ENCODE results near the gene ARHGAP10. TPM values are rescaled to one million over a fixed set of nuclear protein-coding genes. Genes with fewer than 3 reads are reported as not detected.

Gene ARHGAP10
- total and polyA plus RNA-seq, 2 donors (not counting 1 experiment from before 2014, with no cell fraction given), result 0.10 to 0.34 TPM

DNA sequence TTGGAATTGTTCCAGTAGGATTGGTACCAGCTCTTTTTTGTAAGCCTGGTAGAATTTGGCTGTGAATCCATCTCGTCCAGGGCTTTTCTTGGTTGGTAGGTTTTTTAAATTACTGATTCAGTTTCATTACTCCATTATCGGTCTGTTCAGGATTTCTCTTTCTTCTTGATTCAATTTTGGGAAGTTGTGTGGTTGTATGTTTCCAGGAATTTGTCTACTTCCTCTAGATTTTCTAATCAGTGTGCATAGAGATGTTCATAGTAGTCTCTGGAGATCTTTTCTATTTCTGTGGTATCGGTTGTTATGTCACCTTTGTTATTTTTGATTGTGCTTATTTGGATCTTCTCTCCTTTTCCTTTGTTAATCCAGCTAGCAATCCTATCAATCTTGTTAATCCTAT lies 248.7 kb downstream of the ARHGAP10 start:
- TF ChIP-seq, protein P1, sequence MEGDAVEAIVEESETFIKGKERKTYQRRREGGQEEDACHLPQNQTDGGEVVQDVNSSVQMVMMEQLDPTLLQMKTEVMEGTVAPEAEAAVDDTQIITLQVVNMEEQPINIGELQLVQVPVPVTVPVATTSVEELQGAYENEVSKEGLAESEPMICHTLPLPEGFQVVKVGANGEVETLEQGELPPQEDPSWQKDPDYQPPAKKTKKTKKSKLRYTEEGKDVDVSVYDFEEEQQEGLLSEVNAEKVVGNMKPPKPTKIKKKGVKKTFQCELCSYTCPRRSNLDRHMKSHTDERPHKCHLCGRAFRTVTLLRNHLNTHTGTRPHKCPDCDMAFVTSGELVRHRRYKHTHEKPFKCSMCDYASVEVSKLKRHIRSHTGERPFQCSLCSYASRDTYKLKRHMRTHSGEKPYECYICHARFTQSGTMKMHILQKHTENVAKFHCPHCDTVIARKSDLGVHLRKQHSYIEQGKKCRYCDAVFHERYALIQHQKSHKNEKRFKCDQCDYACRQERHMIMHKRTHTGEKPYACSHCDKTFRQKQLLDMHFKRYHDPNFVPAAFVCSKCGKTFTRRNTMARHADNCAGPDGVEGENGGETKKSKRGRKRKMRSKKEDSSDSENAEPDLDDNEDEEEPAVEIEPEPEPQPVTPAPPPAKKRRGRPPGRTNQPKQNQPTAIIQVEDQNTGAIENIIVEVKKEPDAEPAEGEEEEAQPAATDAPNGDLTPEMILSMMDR (IDR thresholded peaks at IDR 0.05), result no peak
- TF ChIP-seq EZH2 (IDR thresholded peaks at IDR 0.05; ENCODE audit: borderline replicate concordance, insufficient read depth, low read depth, low read length, poor library complexity, severe bottlenecking), result no peak
- ChIA-PET POLR2A (no interaction called here), CTCF (no interaction called here)
- H3K9ac ChIP-seq (ENCODE audit: low read length), result no peak overlapping the region
- H3K27me3 Mint-ChIP-seq, result peaks cover 9% of the 10 kb centered on the region
- H4K20me1 ChIP-seq (ENCODE audit: control insufficient read depth, insufficient read depth, low read length, poor library complexity, severe bottlenecking), result no peaks in the 10 kb centered on the region
- no peak overlapping the region for H3K4me3 ChIP-seq (ENCODE audit: control extremely low read depth in 1 of 5, extremely low read depth in 1 of 5, insufficient read depth in 1 of 5, low read depth in 2 of 5, low read length in 4 of 5)
- ATAC-seq (ENCODE audit: low read depth) (no peak), DNase-seq (no peak)
- H3K79me2 ChIP-seq (ENCODE audit: control insufficient read depth, insufficient read depth, low read length), result no peaks in the 10 kb centered on the region
- peaks cover 0 to 8% (median 0%) of the 10 kb centered on the region in 3 donors for H3K9me3 ChIP-seq (ENCODE audit: control extremely low read depth in 1 of 3, control insufficient read depth in 2 of 3, insufficient read depth in 1 of 3, low read length in 2 of 3)
- no peak overlapping the region for H3K27ac Mint-ChIP-seq
- no peak overlapping the region for H3K4me2 ChIP-seq (replicated peaks; ENCODE audit: low read depth, low read length, poor library complexity, severe bottlenecking)
- no peak overlapping the region for H3K27ac ChIP-seq (ENCODE audit: low read length in 2 of 2)
- intact Hi-C loops (cut with micrococcal nuclease), result no loop called here
- H3K4me3 Mint-ChIP-seq, result no peak overlapping the region
- H3K4me1 Mint-ChIP-seq, result no peaks in the 10 kb centered on the region
- H2AFZ ChIP-seq (ENCODE audit: insufficient read depth, low read depth, low read length, poor library complexity, severe bottlenecking), result no peak overlapping the region
- H3K36me3 ChIP-seq (replicated peaks in 1 of 2; ENCODE audit: control extremely low read depth in 1 of 2, control insufficient read depth in 1 of 2, extremely low read depth in 1 of 2, insufficient read depth in 2 of 2, low read length in 1 of 2), result no peaks in the 10 kb centered on the region
- no CpG with 5 or more reads among the region's 3 CpGs for WGBS (ENCODE audit: insufficient coverage)
- H3K4me1 ChIP-seq (ENCODE audit: control insufficient read depth in 2 of 2, insufficient read depth in 2 of 2, low read length in 2 of 2), result no peaks in the 10 kb centered on the region
- no peaks in the 10 kb centered on the region for H3K9me3 Mint-ChIP-seq (ENCODE audit: insufficient read depth)
- no peaks in the 10 kb centered on the region for H3K27me3 ChIP-seq (replicated peaks in 1 of 4; ENCODE audit: control extremely low read depth in 1 of 4, control insufficient read depth in 3 of 4, insufficient read depth in 4 of 4, low read length in 3 of 4)

DNA sequence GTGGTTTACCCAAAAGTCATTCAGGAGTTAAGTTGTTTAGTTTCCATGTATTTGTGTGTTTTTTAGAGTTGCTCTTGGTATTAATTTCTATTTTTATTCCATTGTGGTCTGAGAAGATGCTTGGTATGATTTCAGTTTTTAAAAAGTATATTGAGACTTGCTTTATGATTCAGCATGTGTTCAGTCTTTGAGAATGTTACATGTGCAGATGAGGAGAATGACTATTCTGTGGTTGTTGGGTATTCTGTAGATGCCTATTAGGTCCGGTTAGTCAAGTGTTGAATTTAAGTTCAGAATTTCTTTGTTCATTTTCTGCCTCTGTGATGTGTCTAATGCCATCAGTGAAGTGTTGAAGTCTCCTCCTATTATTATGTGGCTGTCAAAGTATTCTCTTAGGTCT lies 249.4 kb downstream of the ARHGAP10 start:
- no peak for DNase-seq
- peaks cover 9% of the 10 kb centered on the region for H3K27me3 Mint-ChIP-seq
- H3K36me3 ChIP-seq (replicated peaks in 1 of 2; ENCODE audit: control extremely low read depth in 1 of 2, control insufficient read depth in 1 of 2, extremely low read depth in 1 of 2, insufficient read depth in 2 of 2, low read length in 1 of 2), result no peaks in the 10 kb centered on the region
- H4K20me1 ChIP-seq (ENCODE audit: control insufficient read depth, insufficient read depth, low read length, poor library complexity, severe bottlenecking), result no peaks in the 10 kb centered on the region
- peaks cover 0 to 8% (median 0%) of the 10 kb centered on the region in 3 donors for H3K9me3 ChIP-seq (ENCODE audit: control extremely low read depth in 1 of 3, control insufficient read depth in 2 of 3, insufficient read depth in 1 of 3, low read length in 2 of 3)
- H3K27ac ChIP-seq (ENCODE audit: low read length in 2 of 2), result no peak overlapping the region
- TF ChIP-seq EZH2 (IDR thresholded peaks at IDR 0.05; ENCODE audit: borderline replicate concordance, insufficient read depth, low read depth, low read length, poor library complexity, severe bottlenecking), result no peak
- TF ChIP-seq, protein P1 (IDR thresholded peaks at IDR 0.05), result no peak
- no peak overlapping the region for H2AFZ ChIP-seq (ENCODE audit: insufficient read depth, low read depth, low read length, poor library complexity, severe bottlenecking)
- no peak overlapping the region for H3K4me2 ChIP-seq (replicated peaks; ENCODE audit: low read depth, low read length, poor library complexity, severe bottlenecking)
- ChIA-PET POLR2A (no interaction called here), CTCF (no interaction called here)
- 67% methylated on average over 1 of the region's 1 CpG for WGBS (ENCODE audit: insufficient coverage)
- H3K4me1 Mint-ChIP-seq, result no peaks in the 10 kb centered on the region
- H3K27me3 ChIP-seq (replicated peaks in 1 of 4; ENCODE audit: control extremely low read depth in 1 of 4, control insufficient read depth in 3 of 4, insufficient read depth in 4 of 4, low read length in 3 of 4), result no peaks in the 10 kb centered on the region
- H3K9me3 Mint-ChIP-seq (ENCODE audit: insufficient read depth), result no peaks in the 10 kb centered on the region
- intact Hi-C loops (cut with micrococcal nuclease), result no loop called here
- no peak overlapping the region for H3K4me3 ChIP-seq (ENCODE audit: control extremely low read depth in 1 of 5, extremely low read depth in 1 of 5, insufficient read depth in 1 of 5, low read depth in 2 of 5, low read length in 4 of 5)
- ATAC-seq (ENCODE audit: low read depth), result no peak
- H3K9ac ChIP-seq (ENCODE audit: low read length), result no peak overlapping the region
- H3K79me2 ChIP-seq (ENCODE audit: control insufficient read depth, insufficient read depth, low read length), result no peaks in the 10 kb centered on the region
- no peak overlapping the region for H3K27ac Mint-ChIP-seq
- H3K4me1 ChIP-seq (ENCODE audit: control insufficient read depth in 2 of 2, insufficient read depth in 2 of 2, low read length in 2 of 2), result no peaks in the 10 kb centered on the region
- no peak overlapping the region for H3K4me3 Mint-ChIP-seq

Measured in B cell (primary cell).